Parathyroid adenoma (tissue), 2 donors: ENCODE data around the gene ACO2.
A peak's percentile ranks its signal among the peaks of the same experiment; 100 is the strongest.

Source experiments
- H2AFZ ChIP-seq: fragments of 300-600 bp; sonication (generic); one replicate; pipeline ENCODE4 v1.7.0; 2017; ENCODE audit warnings: antibody characterized with exemption, mild to moderate bottlenecking
- H3K27ac ChIP-seq: fragments of 300-600 bp; sonication (generic); one replicate; pipeline ENCODE4 v1.7.0; 2017
- H3K27me3 ChIP-seq: fragments of 300-600 bp; sonication (generic); one replicate; pipeline ENCODE4 v1.7.0; 2017; ENCODE audit warnings: low read length; ENCODE audit not compliant: control insufficient read depth, insufficient read depth
- H3K36me3 ChIP-seq: fragments of 300-600 bp; sonication (generic); one replicate; pipeline ENCODE4 v1.7.0; 2017; ENCODE audit warnings: low read length; ENCODE audit not compliant: control insufficient read depth, insufficient read depth
- H3K4me1 ChIP-seq: fragments of 300-600 bp; sonication (generic); one replicate; pipeline ENCODE4 v1.7.0; 2017; ENCODE audit warnings: control low read depth
- H3K4me2 ChIP-seq: fragments of 300-600 bp; sonication (generic); one replicate; pipeline ENCODE4 v1.7.0; 2017; ENCODE audit warnings: low read length
- H3K4me3 ChIP-seq: fragments of 300-600 bp; sonication (generic); one replicate; pipeline ENCODE4 v1.7.0; 2017; ENCODE audit warnings: low read depth, low read length
- H3K79me2 ChIP-seq: fragments of 300-600 bp; sonication (generic); one replicate; pipeline ENCODE4 v1.7.0; 2017; ENCODE audit warnings: control low read depth
- H3K9ac ChIP-seq: fragments of 300-600 bp; sonication (generic); one replicate; pipeline ENCODE4 v1.7.0; 2017; ENCODE audit warnings: mild to moderate bottlenecking
- H3K9me3 ChIP-seq: fragments of 300-600 bp; sonication (generic); one replicate; pipeline ENCODE4 v1.7.0; 2017; ENCODE audit warnings: low read length; ENCODE audit not compliant: control insufficient read depth
- TF ChIP-seq, protein P1 (sequence below): fragments of 300-600 bp; sonication (generic); IDR thresholded peaks from one replicate; pipeline ENCODE4 v1.7.0; 2017; ENCODE audit warnings: antibody characterized with exemption, mild to moderate bottlenecking
- donor health status: primary hyperparathyroidism.

Gene ACO2

DNA sequence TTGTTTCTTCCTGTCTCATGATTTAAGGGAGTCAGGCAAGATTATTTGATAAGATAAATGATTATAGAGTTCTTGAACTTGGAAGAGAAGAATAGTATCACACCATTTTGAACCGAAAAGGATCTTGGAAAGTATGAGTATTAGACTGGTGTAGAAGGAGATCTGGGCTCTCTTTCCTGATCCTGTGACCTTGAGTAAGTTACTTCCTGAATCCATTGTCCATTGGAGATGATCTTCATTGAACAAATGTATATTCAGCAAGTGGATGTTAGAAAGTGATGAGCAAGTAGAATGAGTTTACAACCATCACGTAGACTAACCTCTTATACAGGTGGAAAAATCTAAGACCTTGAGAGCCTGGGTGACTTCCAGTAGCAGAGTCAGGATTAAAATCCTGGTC, 2.0 kb downstream of the ACO2 start:
- H3K4me1 ChIP-seq, result peaks cover 2% of the 10 kb centered on the region
- peak overlapping the region; percentile 92 for H3K4me3 ChIP-seq

DNA sequence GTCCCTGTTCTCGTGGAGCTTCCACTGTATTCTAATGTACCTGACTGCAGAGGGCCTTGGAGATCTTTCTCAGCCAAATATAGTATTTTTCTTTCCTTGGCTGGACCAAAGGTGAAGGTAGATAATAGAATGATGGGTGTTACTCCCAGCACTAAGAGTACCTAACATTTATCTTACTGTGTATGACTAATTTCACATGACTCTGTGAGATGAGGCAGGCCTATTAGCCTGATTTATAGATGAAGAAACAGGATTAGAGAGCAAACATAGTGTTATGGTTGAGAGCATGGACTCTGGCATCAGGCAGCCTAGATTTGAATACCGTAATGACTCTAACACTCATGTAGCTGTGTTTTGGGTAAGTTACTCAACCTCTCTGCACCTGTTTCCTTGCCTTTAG, 2.7 kb downstream of the ACO2 start:
- no peak overlapping the region for H3K9ac ChIP-seq
- peaks cover 62% of the 10 kb centered on the region for H3K79me2 ChIP-seq
- no peak overlapping the region for H3K27ac ChIP-seq
- H3K9me3 ChIP-seq, result no peaks in the 10 kb centered on the region
- peak overlapping the region; percentile 50 for H3K4me2 ChIP-seq
- no peaks in the 10 kb centered on the region for H3K27me3 ChIP-seq
- no peak overlapping the region for H3K4me3 ChIP-seq
- TF ChIP-seq, protein P1, sequence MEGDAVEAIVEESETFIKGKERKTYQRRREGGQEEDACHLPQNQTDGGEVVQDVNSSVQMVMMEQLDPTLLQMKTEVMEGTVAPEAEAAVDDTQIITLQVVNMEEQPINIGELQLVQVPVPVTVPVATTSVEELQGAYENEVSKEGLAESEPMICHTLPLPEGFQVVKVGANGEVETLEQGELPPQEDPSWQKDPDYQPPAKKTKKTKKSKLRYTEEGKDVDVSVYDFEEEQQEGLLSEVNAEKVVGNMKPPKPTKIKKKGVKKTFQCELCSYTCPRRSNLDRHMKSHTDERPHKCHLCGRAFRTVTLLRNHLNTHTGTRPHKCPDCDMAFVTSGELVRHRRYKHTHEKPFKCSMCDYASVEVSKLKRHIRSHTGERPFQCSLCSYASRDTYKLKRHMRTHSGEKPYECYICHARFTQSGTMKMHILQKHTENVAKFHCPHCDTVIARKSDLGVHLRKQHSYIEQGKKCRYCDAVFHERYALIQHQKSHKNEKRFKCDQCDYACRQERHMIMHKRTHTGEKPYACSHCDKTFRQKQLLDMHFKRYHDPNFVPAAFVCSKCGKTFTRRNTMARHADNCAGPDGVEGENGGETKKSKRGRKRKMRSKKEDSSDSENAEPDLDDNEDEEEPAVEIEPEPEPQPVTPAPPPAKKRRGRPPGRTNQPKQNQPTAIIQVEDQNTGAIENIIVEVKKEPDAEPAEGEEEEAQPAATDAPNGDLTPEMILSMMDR, result no peak
- H2AFZ ChIP-seq, result no peak overlapping the region
- H3K4me1 ChIP-seq, result peaks cover 2% of the 10 kb centered on the region
- H3K36me3 ChIP-seq, result no peaks in the 10 kb centered on the region

More for the DNA sequence above, 2.0 kb downstream of the ACO2 start:
- TF ChIP-seq, protein P1, result no peak
- Histone ChIP-seq H3K4me2 (peak overlapping the region; percentile 50), H3K36me3 (no peaks in the 10 kb centered on the region), H3K9ac (no peak overlapping the region), H3K27me3 (no peaks in the 10 kb centered on the region), H3K9me3 (no peaks in the 10 kb centered on the region), H2AFZ (no peak overlapping the region), H3K79me2 (peaks cover 59% of the 10 kb centered on the region), H3K27ac (peak overlapping the region; percentile 11)

DNA sequence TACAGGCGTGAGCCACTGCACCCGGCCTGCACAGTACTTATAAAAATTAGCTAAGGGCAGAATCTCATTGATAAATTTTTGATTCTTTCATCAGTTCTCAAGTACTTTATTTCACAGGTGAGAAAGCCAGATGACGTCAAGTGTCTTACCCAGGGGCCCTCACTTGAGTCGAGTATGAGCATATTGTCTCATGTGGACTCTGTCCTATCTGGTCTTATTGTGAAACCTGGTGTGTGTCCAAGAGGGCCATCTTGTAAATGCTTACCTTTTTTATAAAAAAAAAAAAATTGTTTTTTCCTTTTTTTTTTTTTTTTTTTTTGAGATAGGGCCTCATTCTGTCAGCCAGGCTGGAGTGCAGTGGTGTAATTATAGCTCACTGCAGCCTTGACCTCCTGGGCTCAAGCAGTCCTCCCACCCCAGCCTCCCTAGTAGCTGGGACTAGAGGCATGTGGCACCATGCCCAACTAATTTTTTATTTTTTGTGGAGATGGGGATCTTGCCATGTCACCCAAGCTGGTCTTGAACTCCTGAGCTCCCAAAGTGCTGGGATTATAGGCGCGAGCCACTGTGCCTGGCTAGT, 6.0 kb downstream of the ACO2 start:
- TF ChIP-seq, protein P1, result no peak
- Histone ChIP-seq H3K36me3 (no peaks in the 10 kb centered on the region), H3K4me3 (no peak overlapping the region), H3K9ac (no peak overlapping the region), H3K4me1 (peaks cover 9% of the 10 kb centered on the region), H3K27ac (no peak overlapping the region), H3K9me3 (no peaks in the 10 kb centered on the region), H2AFZ (no peak overlapping the region), H3K4me2 (no peak overlapping the region), H3K79me2 (peaks cover 76% of the 10 kb centered on the region), H3K27me3 (no peaks in the 10 kb centered on the region)

DNA sequence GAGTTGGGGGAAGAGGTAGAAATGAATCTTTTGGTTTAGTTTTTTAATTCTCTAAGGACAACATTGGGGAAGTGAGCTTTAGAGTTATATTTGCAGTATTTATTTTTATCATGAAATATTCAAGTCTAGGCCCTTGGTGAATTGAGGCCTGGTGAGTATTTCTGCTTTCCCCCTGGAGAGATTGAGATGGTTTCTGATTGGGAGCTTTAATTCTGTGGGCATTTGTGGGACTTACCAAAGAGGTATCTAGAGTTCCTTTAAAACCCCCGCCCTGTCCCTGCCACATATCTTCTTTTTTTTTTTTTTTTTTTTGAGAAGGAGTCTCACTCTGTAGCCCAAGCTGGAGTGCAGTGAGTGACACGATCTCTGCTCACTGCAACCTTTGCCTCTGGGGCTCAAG, 9.6 kb downstream of the ACO2 start:
- Histone ChIP-seq H3K27me3 (no peaks in the 10 kb centered on the region), H2AFZ (no peak overlapping the region), H3K36me3 (no peaks in the 10 kb centered on the region), H3K4me3 (no peak overlapping the region), H3K79me2 (peaks cover 78% of the 10 kb centered on the region), H3K9me3 (no peaks in the 10 kb centered on the region), H3K27ac (no peak overlapping the region), H3K9ac (no peak overlapping the region), H3K4me1 (peaks cover 15% of the 10 kb centered on the region), H3K4me2 (no peak overlapping the region)
- TF ChIP-seq, protein P1, result no peak

DNA sequence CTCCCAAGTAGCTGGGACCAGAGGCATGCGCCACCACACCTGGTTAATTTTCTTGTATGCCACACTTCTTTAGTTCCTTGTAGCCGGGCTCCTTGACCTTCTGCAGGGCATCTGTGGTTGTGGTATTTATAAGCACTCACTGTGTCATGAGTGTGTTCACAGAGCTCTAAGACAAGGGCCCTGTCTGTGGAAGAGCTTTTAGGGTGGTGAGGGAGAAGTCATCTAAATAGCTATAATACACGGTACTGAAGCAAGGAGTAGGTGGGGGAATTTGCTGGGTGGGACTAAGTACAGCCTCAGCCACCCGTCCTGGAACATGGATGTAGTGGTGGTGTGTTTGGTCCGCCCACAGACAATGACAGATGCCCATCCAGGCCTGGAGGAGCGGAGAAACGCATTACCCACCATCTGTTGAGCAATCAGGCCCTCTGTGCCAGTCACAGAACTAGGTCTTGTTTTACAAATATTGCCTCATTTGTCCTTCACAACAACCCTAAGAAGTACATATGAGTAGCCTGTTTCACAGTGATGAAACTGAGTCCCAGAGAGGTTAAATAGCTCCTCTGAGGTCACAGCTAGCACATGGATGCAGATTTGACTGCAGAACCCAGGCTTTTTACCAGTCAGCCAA, 10.1 kb downstream of the ACO2 start:
- no peak overlapping the region for H2AFZ ChIP-seq
- H3K27ac ChIP-seq, result no peak overlapping the region
- H3K9ac ChIP-seq, result no peak overlapping the region
- TF ChIP-seq, protein P1, result no peak
- H3K79me2 ChIP-seq, result peaks cover 77% of the 10 kb centered on the region
- H3K4me3 ChIP-seq, result no peak overlapping the region
- H3K9me3 ChIP-seq, result no peaks in the 10 kb centered on the region
- H3K4me2 ChIP-seq, result no peak overlapping the region
- no peaks in the 10 kb centered on the region for H3K27me3 ChIP-seq
- no peaks in the 10 kb centered on the region for H3K36me3 ChIP-seq
- peaks cover 15% of the 10 kb centered on the region for H3K4me1 ChIP-seq
